OCI-LY3 (cell line): ENCODE measurements around the gene GRIK1.

ENCODE experiments used
- EZH2phosphoT487 ChIP-seq: fragments of 200-600 bp; shearing (Covaris generic); IDR thresholded peaks from 2 replicates; pipeline ENCODE4 v1.6.1; 2018; ENCODE audit warnings: antibody characterized with exemption, mixed run types, low read depth
- TF ChIP-seq, protein P1 (sequence below): fragments of 200-600, 300-600 bp; sonication (generic); IDR thresholded peaks from 2 replicates; pipeline ENCODE4 v1.5.1; 2014; ENCODE audit warnings: antibody characterized with exemption, low read length, low read depth

DNA sequence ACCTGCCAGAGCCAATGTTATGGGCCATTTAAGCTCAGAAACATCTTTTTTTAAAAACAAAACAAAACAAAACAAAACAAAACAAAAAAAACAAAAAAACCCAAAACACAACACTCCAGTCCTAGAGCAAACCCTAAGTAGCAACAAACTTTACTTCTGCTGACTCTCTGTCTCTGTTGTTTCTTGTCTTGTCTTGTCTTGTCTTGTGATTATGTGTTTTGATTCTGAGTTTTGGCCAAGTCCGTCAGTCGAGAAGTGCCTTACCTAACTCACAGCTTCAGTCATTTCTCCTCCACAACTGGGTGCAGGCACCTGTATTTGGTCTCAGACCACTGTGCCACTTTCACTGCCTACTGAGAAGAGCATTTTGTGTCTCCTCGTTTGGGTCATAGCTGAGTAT, 333.2 kb downstream of the GRIK1 start:
- TF ChIP-seq, protein P1, sequence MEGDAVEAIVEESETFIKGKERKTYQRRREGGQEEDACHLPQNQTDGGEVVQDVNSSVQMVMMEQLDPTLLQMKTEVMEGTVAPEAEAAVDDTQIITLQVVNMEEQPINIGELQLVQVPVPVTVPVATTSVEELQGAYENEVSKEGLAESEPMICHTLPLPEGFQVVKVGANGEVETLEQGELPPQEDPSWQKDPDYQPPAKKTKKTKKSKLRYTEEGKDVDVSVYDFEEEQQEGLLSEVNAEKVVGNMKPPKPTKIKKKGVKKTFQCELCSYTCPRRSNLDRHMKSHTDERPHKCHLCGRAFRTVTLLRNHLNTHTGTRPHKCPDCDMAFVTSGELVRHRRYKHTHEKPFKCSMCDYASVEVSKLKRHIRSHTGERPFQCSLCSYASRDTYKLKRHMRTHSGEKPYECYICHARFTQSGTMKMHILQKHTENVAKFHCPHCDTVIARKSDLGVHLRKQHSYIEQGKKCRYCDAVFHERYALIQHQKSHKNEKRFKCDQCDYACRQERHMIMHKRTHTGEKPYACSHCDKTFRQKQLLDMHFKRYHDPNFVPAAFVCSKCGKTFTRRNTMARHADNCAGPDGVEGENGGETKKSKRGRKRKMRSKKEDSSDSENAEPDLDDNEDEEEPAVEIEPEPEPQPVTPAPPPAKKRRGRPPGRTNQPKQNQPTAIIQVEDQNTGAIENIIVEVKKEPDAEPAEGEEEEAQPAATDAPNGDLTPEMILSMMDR = no peak
- TF ChIP-seq EZH2phosphoT487 = no peak
